Loucy (cell line): ENCODE results near the gene SCAP.

Experiments
- EZH2phosphoT487 ChIP-seq: fragments of 200-600 bp; IDR thresholded peaks from 2 replicates; pipeline ENCODE4 v1.6.1; 2018; ENCODE audit warnings: antibody characterized with exemption, mild to moderate bottlenecking, moderate library complexity, borderline replicate concordance
- TF ChIP-seq, protein P1 (sequence below): fragments of 200-600 bp; sonication (generic); conservative IDR thresholded peaks from 2 replicates; pipeline ENCODE4 v1.5.1; 2014; ENCODE audit warnings: mild to moderate bottlenecking, antibody characterized with exemption, low read length

DNA sequence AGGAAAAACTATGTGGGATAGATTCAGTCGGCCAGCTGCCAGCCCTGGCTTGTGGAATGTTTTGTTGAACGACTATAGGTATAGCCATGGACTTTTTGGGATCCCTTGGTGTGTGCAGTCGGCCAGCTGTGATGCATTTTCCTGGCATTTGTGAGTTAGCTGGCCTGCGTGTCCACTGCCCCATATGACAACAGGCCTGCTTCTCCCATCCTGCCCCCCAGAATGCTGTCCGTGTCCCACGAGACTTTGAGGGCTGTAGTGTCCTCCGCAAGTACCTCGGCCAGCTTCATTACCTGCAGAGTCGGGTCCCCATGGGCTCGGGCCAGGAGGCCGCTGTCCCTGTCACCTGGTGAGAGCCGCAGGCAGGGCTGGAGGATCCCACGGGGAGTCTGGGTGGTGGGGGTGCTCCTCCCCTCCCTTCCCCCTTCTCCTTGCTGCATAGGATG, 71.3 kb downstream of the SCAP start:
- TF ChIP-seq, protein P1, sequence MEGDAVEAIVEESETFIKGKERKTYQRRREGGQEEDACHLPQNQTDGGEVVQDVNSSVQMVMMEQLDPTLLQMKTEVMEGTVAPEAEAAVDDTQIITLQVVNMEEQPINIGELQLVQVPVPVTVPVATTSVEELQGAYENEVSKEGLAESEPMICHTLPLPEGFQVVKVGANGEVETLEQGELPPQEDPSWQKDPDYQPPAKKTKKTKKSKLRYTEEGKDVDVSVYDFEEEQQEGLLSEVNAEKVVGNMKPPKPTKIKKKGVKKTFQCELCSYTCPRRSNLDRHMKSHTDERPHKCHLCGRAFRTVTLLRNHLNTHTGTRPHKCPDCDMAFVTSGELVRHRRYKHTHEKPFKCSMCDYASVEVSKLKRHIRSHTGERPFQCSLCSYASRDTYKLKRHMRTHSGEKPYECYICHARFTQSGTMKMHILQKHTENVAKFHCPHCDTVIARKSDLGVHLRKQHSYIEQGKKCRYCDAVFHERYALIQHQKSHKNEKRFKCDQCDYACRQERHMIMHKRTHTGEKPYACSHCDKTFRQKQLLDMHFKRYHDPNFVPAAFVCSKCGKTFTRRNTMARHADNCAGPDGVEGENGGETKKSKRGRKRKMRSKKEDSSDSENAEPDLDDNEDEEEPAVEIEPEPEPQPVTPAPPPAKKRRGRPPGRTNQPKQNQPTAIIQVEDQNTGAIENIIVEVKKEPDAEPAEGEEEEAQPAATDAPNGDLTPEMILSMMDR = no peak
- TF ChIP-seq EZH2phosphoT487 = no peak
